NCI-H2227 (cell line): ENCODE data around the gene FES.

Experiments used
- DNase-seq: peaks from one replicate; lab custom pipeline; 2025; ENCODE audit not compliant: unreplicated experiment; lab: John Stamatoyannopoulos, UW

FES gene

DNA sequence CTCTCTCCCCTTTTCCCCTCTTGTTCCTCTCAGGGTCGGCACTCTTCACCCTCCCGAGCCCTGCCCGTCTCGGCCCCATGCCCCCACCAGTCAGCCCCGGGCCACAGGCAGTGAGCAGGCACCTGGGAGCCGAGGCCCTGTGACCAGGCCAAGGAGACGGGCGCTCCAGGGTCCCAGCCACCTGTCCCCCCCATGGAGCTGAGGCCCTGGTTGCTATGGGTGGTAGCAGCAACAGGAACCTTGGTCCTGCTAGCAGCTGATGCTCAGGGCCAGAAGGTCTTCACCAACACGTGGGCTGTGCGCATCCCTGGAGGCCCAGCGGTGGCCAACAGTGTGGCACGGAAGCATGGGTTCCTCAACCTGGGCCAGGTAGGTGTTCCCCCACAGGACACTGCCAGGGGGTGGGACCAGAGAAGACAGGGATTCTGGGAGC is 8.7 kb upstream of the FES start:
- no peak for DNase-seq

DNA sequence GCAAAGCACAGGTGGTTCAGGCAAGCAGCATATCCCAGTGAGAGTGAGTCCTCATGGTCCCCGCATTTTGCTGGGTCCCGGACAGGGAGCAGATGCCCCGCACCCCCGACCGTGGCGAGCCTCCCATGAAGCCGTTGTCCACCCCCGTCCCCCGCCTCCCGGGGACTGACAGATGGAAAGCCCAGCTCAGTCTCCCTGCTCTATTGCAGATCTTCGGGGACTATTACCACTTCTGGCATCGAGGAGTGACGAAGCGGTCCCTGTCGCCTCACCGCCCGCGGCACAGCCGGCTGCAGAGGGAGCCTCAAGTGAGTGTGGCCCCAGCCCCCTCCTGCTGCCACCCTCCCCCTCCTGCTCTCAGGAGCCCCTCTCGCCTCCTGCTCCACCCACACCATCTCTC is 8.3 kb upstream of the FES start:
- DNase-seq, result no peak

GRCh38 chr15:90876512-90877170 is 7.7 kb upstream of the FES start:
- no peak for DNase-seq

- DNase-seq, result no peak
Observed at GRCh38 chr15:90877315-90877714, 7.0 kb upstream of the FES start.

GRCh38 chr15:90877996-90878395 is 6.3 kb upstream of the FES start:
- no peak for DNase-seq

- no peak for DNase-seq
Observed at GRCh38 chr15:90878660-90879059, 5.6 kb upstream of the FES start.

DNA sequence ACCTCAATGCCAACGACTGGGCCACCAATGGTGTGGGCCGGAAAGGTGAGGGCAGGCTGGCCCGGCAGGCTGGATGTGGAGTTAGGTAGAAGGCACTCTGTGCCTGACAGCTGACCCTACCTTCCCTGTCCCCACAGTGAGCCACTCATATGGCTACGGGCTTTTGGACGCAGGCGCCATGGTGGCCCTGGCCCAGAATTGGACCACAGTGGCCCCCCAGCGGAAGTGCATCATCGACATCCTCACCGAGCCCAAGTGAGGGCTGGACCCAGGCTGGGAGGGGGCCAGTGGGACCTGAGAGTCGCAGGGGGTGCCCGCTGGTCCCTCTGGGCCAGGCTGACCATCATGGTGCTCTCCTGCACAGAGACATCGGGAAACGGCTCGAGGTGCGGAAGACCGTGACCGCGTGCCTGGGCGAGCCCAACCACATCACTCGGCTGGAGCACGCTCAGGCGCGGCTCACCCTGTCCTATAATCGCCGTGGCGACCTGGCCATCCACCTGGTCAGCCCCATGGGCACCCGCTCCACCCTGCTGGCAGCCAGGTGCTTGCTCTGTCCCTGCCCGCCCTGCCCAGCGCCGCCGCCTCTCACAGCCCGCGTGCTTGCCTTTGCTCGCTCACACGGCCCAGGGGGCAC is 4.5 kb upstream of the FES start:
- DNase-seq, result no peak

DNA sequence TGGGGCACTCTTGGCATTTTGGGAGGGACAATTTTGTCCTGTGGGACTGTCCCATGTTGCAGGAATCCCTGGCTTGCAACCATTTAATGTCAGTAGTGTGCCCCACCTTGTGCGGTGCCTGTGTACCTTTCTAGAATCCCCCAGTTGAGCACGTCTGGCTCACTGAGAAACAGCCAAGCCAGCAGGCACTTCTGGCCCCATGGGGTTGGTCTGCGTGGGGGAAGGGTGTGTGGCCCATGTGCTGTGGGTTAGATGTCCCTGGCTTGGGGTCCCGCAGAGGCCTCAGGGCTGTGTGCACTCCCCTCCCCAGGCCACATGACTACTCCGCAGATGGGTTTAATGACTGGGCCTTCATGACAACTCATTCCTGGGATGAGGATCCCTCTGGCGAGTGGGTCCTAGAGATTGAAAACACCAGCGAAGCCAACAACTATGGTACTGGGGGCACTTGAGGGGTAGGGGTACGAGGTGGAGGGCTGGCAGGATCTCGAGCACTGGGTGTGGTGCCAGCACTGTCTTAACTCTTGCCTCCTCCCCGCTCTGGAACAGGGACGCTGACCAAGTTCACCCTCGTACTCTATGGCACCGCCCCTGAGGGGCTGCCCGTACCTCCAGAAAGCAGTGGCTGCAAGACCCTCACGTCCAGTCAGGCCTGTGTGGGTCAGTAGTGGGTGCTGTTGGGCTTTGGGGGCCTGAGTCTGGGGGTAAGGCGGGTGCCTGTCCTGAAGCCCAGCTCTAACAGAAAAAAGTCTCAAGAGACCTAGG is 3.7 kb upstream of the FES start:
- no peak for DNase-seq

GRCh38 chr15:90881181-90881977 is 2.9 kb upstream of the FES start:
- DNase-seq, result no peak

DNA sequence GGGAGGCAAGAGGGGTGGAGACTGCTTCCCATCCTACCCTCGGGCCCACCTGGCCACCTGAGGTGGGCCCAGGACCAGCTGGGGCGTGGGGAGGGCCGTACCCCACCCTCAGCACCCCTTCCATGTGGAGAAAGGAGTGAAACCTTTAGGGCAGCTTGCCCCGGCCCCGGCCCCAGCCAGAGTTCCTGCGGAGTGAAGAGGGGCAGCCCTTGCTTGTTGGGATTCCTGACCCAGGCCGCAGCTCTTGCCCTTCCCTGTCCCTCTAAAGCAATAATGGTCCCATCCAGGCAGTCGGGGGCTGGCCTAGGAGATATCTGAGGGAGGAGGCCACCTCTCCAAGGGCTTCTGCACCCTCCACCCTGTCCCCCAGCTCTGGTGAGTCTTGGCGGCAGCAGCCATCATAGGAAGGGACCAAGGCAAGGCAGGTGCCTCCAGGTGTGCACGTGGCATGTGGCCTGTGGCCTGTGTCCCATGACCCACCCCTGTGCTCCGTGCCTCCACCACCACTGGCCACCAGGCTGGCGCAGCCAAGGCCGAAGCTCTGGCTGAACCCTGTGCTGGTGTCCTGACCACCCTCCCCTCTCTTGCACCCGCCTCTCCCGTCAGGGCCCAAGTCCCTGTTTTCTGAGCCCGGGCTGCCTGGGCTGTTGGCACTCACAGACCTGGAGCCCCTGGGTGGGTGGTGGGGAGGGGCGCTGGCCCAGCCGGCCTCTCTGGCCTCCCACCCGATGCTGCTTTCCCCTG is 2.2 kb upstream of the FES start:
- DNase-seq, result no peak

GRCh38 chr15:90882781-90883525 is 1.4 kb upstream of the FES start:
- no peak for DNase-seq

- no peak for DNase-seq
Observed at GRCh38 chr15:90883526-90883975, 753 bp upstream of the FES start.

DNA sequence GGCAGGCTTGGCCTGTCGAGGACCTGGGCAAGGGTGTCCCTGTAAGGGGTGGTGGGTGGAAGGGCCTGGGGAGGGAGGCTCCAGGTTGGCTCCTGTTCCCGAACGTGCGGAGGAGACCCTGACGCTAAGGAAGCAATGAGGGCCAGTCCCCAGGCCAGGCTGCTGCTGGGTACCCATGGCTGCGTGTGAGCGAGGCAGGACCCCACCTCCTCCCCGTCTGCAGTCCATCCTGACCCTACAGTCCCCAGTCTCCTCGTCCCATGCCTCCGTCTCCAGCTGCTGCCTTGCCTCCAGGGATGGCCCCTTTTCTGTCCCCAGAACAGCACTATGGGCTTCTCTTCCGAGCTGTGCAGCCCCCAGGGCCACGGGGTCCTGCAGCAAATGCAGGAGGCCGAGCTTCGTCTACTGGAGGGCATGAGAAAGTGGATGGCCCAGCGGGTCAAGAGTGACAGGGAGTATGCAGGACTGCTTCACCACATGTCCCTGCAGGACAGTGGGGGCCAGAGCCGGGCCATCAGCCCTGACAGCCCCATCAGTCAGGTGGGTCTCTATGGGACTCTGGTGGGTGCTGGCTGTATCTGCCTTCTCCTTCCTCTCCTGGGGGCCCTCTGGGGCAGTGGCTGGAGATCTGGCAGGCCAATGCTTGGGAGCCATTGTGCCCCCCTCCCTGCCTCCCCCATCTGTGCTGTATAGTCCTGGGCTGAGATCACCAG is 571 bp downstream of the FES start:
- no peak for DNase-seq

DNA sequence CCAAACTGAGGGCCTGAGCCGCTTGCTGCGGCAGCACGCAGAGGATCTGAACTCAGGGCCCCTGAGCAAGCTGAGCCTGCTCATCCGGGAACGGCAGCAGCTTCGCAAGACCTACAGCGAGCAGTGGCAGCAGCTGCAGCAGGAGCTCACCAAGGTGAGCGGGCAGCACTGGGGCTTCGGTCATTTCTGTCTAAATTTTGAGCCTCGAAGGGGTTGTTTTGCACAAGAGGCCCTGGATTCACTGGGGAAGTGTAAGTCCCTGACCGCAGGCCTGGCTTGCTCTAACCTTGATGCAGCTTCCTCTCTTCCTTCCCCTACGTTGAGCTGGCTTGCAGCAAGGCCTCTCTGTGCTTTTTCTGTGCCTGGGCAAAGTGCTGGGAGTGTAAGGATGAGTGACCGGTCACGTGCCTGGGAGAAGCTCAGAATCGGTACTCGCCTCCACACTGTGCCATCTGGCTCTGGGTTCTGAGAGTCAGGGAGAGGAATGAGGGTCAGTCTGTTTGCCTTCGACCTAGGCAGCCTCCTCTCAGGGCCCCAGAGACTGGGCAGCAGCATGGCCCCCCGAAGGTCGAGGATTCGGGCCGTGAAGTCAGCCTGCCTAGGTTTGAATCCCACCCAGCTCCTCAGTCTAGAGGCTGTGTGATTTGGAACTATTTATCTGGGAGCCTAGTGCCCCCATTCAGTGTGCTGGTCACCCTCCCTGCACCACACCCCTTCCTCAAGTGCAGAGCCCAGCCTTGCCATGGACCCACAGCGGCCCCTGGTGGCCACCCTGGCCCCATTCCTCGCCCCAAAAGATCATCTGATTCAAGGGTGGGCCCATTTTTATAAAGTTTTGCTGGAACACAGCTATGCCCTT is 1.4 kb downstream of the FES start:
- DNase-seq, result peak; percentile 63

- no peak for DNase-seq
Observed at GRCh38 chr15:90886291-90886614, 1.9 kb downstream of the FES start.

DNA sequence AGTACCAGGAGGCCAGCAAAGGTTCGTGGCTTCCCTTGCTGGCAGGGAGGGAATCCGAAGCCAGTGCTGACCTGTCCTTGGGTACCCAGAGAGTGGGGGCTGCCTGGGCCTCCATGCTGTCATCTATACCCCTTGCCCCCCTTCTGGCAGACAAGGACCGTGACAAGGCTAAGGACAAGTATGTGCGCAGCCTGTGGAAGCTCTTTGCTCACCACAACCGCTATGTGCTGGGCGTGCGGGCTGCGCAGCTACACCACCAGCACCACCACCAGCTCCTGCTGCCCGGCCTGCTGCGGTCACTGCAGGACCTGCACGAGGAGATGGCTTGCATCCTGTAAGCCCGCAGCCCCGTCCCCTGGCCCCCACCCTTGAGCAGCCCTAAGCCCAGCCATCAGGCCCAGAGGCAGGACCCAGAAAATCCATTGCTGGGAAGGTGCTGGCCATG is 2.8 kb downstream of the FES start:
- DNase-seq, result no peak

GRCh38 chr15:90889313-90889730 is 5.0 kb downstream of the FES start:
- no peak for DNase-seq

DNA sequence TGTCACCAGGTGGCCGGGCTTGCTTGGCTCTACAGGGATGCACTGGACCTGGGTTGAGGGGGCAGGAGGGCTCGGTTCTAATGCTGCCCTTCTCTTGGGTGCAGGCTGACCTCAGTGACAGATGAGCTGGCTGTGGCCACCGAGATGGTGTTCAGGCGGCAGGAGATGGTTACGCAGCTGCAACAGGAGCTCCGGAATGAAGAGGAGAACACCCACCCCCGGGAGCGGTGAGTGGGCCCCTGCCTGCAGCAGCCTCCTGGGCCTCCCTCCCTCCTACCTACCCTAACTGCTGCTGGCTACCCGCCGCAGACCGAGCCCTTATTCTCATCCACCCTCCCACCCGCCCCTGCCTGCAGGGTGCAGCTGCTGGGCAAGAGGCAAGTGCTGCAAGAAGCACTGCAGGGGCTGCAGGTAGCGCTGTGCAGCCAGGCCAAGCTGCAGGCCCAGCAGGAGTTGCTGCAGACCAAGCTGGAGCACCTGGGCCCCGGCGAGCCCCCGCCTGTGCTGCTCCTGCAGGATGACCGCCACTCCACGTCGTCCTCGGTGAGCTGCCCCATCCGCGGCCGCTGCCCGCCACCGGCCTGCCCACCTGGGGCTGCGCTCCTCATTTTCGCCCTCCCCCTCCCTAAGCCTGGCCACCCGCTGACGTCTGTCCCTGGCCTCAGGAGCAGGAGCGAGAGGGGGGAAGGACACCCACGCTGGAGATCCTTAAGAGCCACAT is 5.6 kb downstream of the FES start:
- no peak for DNase-seq
